Measurements from ENCODE around the gene NUP210L. TPM values are rescaled to one million over a fixed set of nuclear protein-coding genes. Genes with fewer than 3 reads are reported as not detected.

Gene NUP210L
- total and polyA plus RNA-seq, 4 donors = 0.08 TPM; not detected in 3

- no peak for TF ChIP-seq JUND (IDR thresholded peaks at IDR 0.05)
- TF ChIP-seq FOXA1 (IDR thresholded peaks at IDR 0.05) = no peak
Measured at GRCh38 chr1:154154053-154154452, 820 bp downstream of the NUP210L start (continued).

- Histone ChIP-seq H3K9ac (ENCODE audit: low read depth in 1 of 2, low read length in 2 of 2) (no peak overlapping the region), H3K27ac (ENCODE audit: low read depth in 1 of 2, low read length in 2 of 2) (no peak overlapping the region)
- TF ChIP-seq FOXA2 (IDR thresholded peaks at IDR 0.05) = no peak
- peak; percentile 48 to 88 for TF ChIP-seq JUND (IDR thresholded peaks at IDR 0.05)
- peak; percentile 12 to 59 for TF ChIP-seq HNF4A (conservative IDR thresholded peaks at IDR 0.05)
- no peak for TF ChIP-seq YY1 (IDR thresholded peaks at IDR 0.05)
Measured at GRCh38 chr1:154151311-154151710, 3.6 kb downstream of the NUP210L start.

GRCh38 chr1:154148807-154149206, 6.1 kb downstream of the NUP210L start:
- Histone ChIP-seq H3K9me3 (ENCODE audit: control insufficient read depth in 4 of 4, low read length in 3 of 4) (no peaks in the 10 kb centered on the region), H3K27ac (ENCODE audit: low read depth in 1 of 2, low read length in 2 of 2) (no peak overlapping the region), H3K27me3 (ENCODE audit: control insufficient read depth in 4 of 4, insufficient read depth in 4 of 4, low read length in 3 of 4) (no peaks in the 10 kb centered on the region), H3K4me3 (ENCODE audit: low read depth in 1 of 3, low read length in 3 of 3) (no peak overlapping the region), H3K4me1 (ENCODE audit: control insufficient read depth in 4 of 4, insufficient read depth in 4 of 4, low read length in 3 of 4) (peaks cover 0 to 2% (median 0%) of the 10 kb centered on the region in 4 donors), H3K9ac (ENCODE audit: low read depth in 1 of 2, low read length in 2 of 2) (no peak overlapping the region), H3K36me3 (ENCODE audit: control insufficient read depth in 4 of 4, insufficient read depth in 3 of 4, low read depth in 1 of 4, low read length in 3 of 4) (no peaks in the 10 kb centered on the region)
- 73% methylated on average over 3 of the region's 3 CpGs for WGBS
- TF ChIP-seq MAX (IDR thresholded peaks at IDR 0.05) (no peak), FOXA2 (IDR thresholded peaks at IDR 0.05) (no peak), RXRA (IDR thresholded peaks at IDR 0.05) (no peak), EGR1 (IDR thresholded peaks at IDR 0.05; ENCODE audit: low read depth in 2 of 2) (no peak), RAD21 (IDR thresholded peaks at IDR 0.05) (no peak), ATF3 (IDR thresholded peaks at IDR 0.05) (no peak), GABPA (IDR thresholded peaks at IDR 0.05 in 1 of 2, conservative IDR thresholded peaks at IDR 0.05 in 1 of 2) (no peak), SP1 (IDR thresholded peaks at IDR 0.05) (no peak), REST (IDR thresholded peaks at IDR 0.05) (no peak), CTCF (IDR thresholded peaks at IDR 0.05; ENCODE audit: low read depth, low read length, missing input control) (no peak), ZBTB33 (IDR thresholded peaks at IDR 0.05) (no peak), YY1 (IDR thresholded peaks at IDR 0.05) (no peak), JUND (IDR thresholded peaks at IDR 0.05) (no peak), NR2F2 (IDR thresholded peaks at IDR 0.05) (no peak), HNF4A (conservative IDR thresholded peaks at IDR 0.05) (no peak), HNF4G (IDR thresholded peaks at IDR 0.05) (no peak), FOXA1 (IDR thresholded peaks at IDR 0.05) (no peak), TAF1 (conservative IDR thresholded peaks at IDR 0.05) (no peak)
- DNase-seq (ENCODE audit: low spot score) = no peak

More at GRCh38 chr1:154151311-154151710, 3.6 kb downstream of the NUP210L start:
- no peak overlapping the region for H3K4me3 ChIP-seq (ENCODE audit: low read depth in 1 of 3, low read length in 3 of 3)
- H3K9me3 ChIP-seq (ENCODE audit: control insufficient read depth in 4 of 4, low read length in 3 of 4) = no peaks in the 10 kb centered on the region
- H3K27me3 ChIP-seq (ENCODE audit: control insufficient read depth in 4 of 4, insufficient read depth in 4 of 4, low read length in 3 of 4) = no peaks in the 10 kb centered on the region
- no peak for DNase-seq (ENCODE audit: low spot score)
- peaks cover 2 to 13% (median 5%) of the 10 kb centered on the region in 4 donors for H3K36me3 ChIP-seq (ENCODE audit: control insufficient read depth in 4 of 4, insufficient read depth in 3 of 4, low read depth in 1 of 4, low read length in 3 of 4)
- peaks cover 0 to 2% (median 0%) of the 10 kb centered on the region in 4 donors for H3K4me1 ChIP-seq (ENCODE audit: control insufficient read depth in 4 of 4, insufficient read depth in 4 of 4, low read length in 3 of 4)

Measured in liver (tissue), 9 donors.